HepG2 (cell line): ENCODE measurements around the gene MTA1. TPM values are rescaled to one million over a fixed set of nuclear protein-coding genes. Genes with fewer than 3 reads are reported as not detected.

Source experiments
- CCDC6 ChIP-seq: sonication (generic); formaldehyde crosslinking; IDR thresholded peaks from 2 replicates; pipeline ENCODE4 v1.8.1; 2022; ENCODE audit warnings: mild to moderate bottlenecking, missing genetic modification reagents, moderate library complexity
- ETV5 ChIP-seq: IDR thresholded peaks from 2 replicates; pipeline ENCODE4 v1.6.1; 2018; ENCODE audit warnings: missing biosample characterization, missing genetic modification reagents, inconsistent platforms, borderline replicate concordance
- FOXA1 ChIP-seq, 2 experiments: fragments of 450-650 bp in 1 of 2; sonication (generic) in 1 of 2; formaldehyde crosslinking in 1 of 2; IDR thresholded peaks; 2 replicates each; pipeline versions ENCODE4 v1.4.0 to v1.6.1; 2016 to 2020; ENCODE audit warnings: missing genetic modification reagents in 1 of 2
- GLI4 ChIP-seq: sonication (generic); formaldehyde crosslinking; IDR thresholded peaks from 2 replicates; pipeline ENCODE4 v1.5.1; 2020; ENCODE audit warnings: missing genetic modification reagents, mild to moderate bottlenecking, moderate library complexity, borderline replicate concordance
- HNRNPUL1 ChIP-seq: fragments of 200-400 bp; formaldehyde crosslinking; IDR thresholded peaks from 2 replicates; pipeline ENCODE4 v1.6.1; 2017; ENCODE audit warnings: low read depth, mild to moderate bottlenecking, low read length, moderate library complexity
- KDM3A ChIP-seq: IDR thresholded peaks from 2 replicates; pipeline ENCODE4 v1.6.1; 2018; ENCODE audit warnings: low read depth, missing compliant biosample characterization
- MBNL3 ChIP-seq: fragments of 250-450 bp; sonication (Bioruptor Pico); conservative IDR thresholded peaks from 2 replicates; pipeline ENCODE4 v1.8.0; 2022; ENCODE audit warnings: mild to moderate bottlenecking, inconsistent platforms
- NR1H2 ChIP-seq: sonication (generic); formaldehyde crosslinking; IDR thresholded peaks from 2 replicates; pipeline ENCODE4 v1.8.1; 2022; ENCODE audit warnings: low read depth, missing genetic modification reagents, borderline replicate concordance
- POLR2AphosphoS5 ChIP-seq: IDR thresholded peaks from 2 replicates; pipeline ENCODE4 v1.6.1; 2012; ENCODE audit warnings: low read depth, low read length
- RARG ChIP-seq: sonication (generic); formaldehyde crosslinking; IDR thresholded peaks from 2 replicates; pipeline ENCODE4 v1.4.0; 2020; ENCODE audit warnings: low read depth, mild to moderate bottlenecking, missing genetic modification reagents
- RELA ChIP-seq: sonication (generic); formaldehyde crosslinking; IDR thresholded peaks from 2 replicates; pipeline ENCODE4 v1.4.0; 2020; ENCODE audit warnings: missing genetic modification reagents
- REST ChIP-seq, 2 experiments: IDR thresholded peaks; 2 replicates each; pipeline ENCODE4 v1.6.1; 2011 to 2012; ENCODE audit warnings: low read length in 2 of 2, borderline replicate concordance in 1 of 2, low read depth in 1 of 2, mild to moderate bottlenecking in 1 of 2, moderate library complexity in 1 of 2
- RFXAP ChIP-seq: sonication (generic); formaldehyde crosslinking; IDR thresholded peaks from 2 replicates; pipeline ENCODE4 v1.4.0; 2020; ENCODE audit warnings: missing genetic modification reagents, borderline replicate concordance
- TCF7 ChIP-seq: sonication (generic); IDR thresholded peaks from 2 replicates; pipeline ENCODE4 v1.6.1; 2016; ENCODE audit warnings: antibody characterized with exemption, low read depth
- ZBTB1 ChIP-seq: sonication (generic); formaldehyde crosslinking; IDR thresholded peaks from 2 replicates; pipeline ENCODE4 v1.4.0; 2020; ENCODE audit warnings: missing genetic modification reagents, borderline replicate concordance
- ZNF282 ChIP-seq: fragments of 450-650 bp; IDR thresholded peaks from 2 replicates; pipeline ENCODE4 v1.6.1; 2018; ENCODE audit not compliant: partially characterized antibody
- ZNF33B ChIP-seq: sonication (generic); formaldehyde crosslinking; IDR thresholded peaks from 2 replicates; pipeline ENCODE4 v1.5.1; 2020; ENCODE audit warnings: mild to moderate bottlenecking, missing genetic modification reagents
- ZNF530 ChIP-seq: sonication (generic); formaldehyde crosslinking; IDR thresholded peaks from 2 replicates; pipeline ENCODE4 v1.5.0; 2020; ENCODE audit warnings: low read depth, mild to moderate bottlenecking, missing genetic modification reagents
- ZNF687 ChIP-seq: sonication (generic); formaldehyde crosslinking; IDR thresholded peaks from 2 replicates; pipeline ENCODE4 v1.5.1; 2020; ENCODE audit warnings: mild to moderate bottlenecking, missing genetic modification reagents, moderate library complexity
- ZNF737 ChIP-seq: sonication (generic); formaldehyde crosslinking; IDR thresholded peaks from 2 replicates; pipeline ENCODE4 v1.5.0; 2020; ENCODE audit warnings: missing genetic modification reagents, mild to moderate bottlenecking, borderline replicate concordance
- ZNF788 ChIP-seq: sonication (generic); formaldehyde crosslinking; IDR thresholded peaks from 2 replicates; pipeline ENCODE4 v1.5.0; 2020; ENCODE audit warnings: mild to moderate bottlenecking, missing genetic modification reagents, borderline replicate concordance
- ZNF790 ChIP-seq: sonication (generic); formaldehyde crosslinking; IDR thresholded peaks from 2 replicates; pipeline ENCODE4 v1.8.0; 2022; ENCODE audit warnings: missing genetic modification reagents, mild to moderate bottlenecking, borderline replicate concordance
- polyA plus RNA-seq, 8 experiments: library from polyadenylated mRNA; depleted of rRNA in 3 of 8; stranded (reverse) in 7 of 8; unstranded in 1 of 8; fragments of >200 nt; fragmentation: Illumina TruSeq in 4 of 8; extraction: Trizol in 4 of 8; gene quantifications; 2 replicates each; pipeline versions ENCODE4 v1.2.1 to v1.2.3, GENCODE V29; 2011 to 2016; ENCODE audit warnings: low read depth in 4 of 8, missing spikeins in 1 of 8, mixed read lengths in 1 of 8; ENCODE audit not compliant: insufficient read depth in 1 of 8
- total RNA-seq, 5 experiments: library from RNA; depleted of rRNA; stranded (reverse); fragments of >200 nt; fragmentation: Illumina TruSeq; extraction: Trizol; gene quantifications; 2 replicates each; pipeline ENCODE4 v1.2.3, GENCODE V29; 2016; ENCODE audit warnings: low read depth in 1 of 5

Gene MTA1
- total and polyA plus RNA-seq, 2 of the 13 experiments (the other 11 are each of a cell fraction or from before 2014, with no cell fraction given): 35.2 to 85.8 TPM

GRCh38 chr14:105419195-105420091 lies at the start of gene MTA1 (continued):
- peak; percentile 40; the same call in 1 of the 2 replicates for TF ChIP-seq ETV5 (CRISPR knock-in tag)
- TF ChIP-seq RELA (CRISPR knock-in tag): no peak
- TF ChIP-seq ZNF530 (CRISPR knock-in tag): no peak
- no peak for TF ChIP-seq MBNL3 (CRISPR knock-in tag)
- peak; percentile 70; the same call in 1 of the 2 replicates for TF ChIP-seq NR1H2 (CRISPR knock-in tag)
- peak; percentile 82; the same call in 1 of the 2 replicates for TF ChIP-seq ZNF788
- peak; percentile 67; the same call in 1 of the 2 replicates for TF ChIP-seq RFXAP (CRISPR knock-in tag)
- TF ChIP-seq RARG: 0 out of 2 replicates have a peak, but pooled peaks have one; percentile 48
- 0 out of 2 replicates have a peak, but pooled peaks have one; percentile 61 for TF ChIP-seq ZNF33B (CRISPR knock-in tag)
- peak; percentile 27; the same call in 1 of the 2 replicates for TF ChIP-seq POLR2AphosphoS5
- no peak for TF ChIP-seq ZNF282
- peak; percentile 53; the same call in 1 of the 2 replicates for TF ChIP-seq GLI4 (CRISPR knock-in tag)
- TF ChIP-seq ZBTB1: no peak
- TF ChIP-seq FOXA1 (IDR thresholded peaks at IDR 0.05): no peak
- TF ChIP-seq FOXA1 (CRISPR knock-in tag; IDR thresholded peaks at IDR 0.05): no peak
- no peak for TF ChIP-seq REST (IDR thresholded peaks at IDR 0.05; ENCODE audit: borderline replicate concordance in 1 of 2, low read depth in 1 of 2, low read length in 2 of 2)
- TF ChIP-seq CCDC6 (CRISPR knock-in tag): no peak
- TF ChIP-seq HNRNPUL1: no peak
- TF ChIP-seq ZNF687: peak; percentile 98
- no peak for TF ChIP-seq KDM3A (CRISPR knock-in tag)
- TF ChIP-seq TCF7: no peak
- no peak for TF ChIP-seq ZNF737 (CRISPR knock-in tag)
- no peak for TF ChIP-seq ZNF790 (CRISPR knock-in tag)
